Uterus (tissue), 4 donors: Measurements from ENCODE around the gene PEX16. TPM values are rescaled to one million over a fixed set of nuclear protein-coding genes. Genes with fewer than 3 reads are reported as not detected.
A peak's percentile ranks its signal among the peaks of the same experiment; 100 is the strongest.

Source experiments
- DNase-seq, 2 donors: peaks; one replicate each; pipeline ENCODE4 v3.0.0-alpha.2; 2019 to 2020
- H3K27ac ChIP-seq, 2 donors: fragments of 200-600 bp; sonication (generic); 1 replicate in 1 of 2; 2 replicates in 1 of 2; pipeline ENCODE4 v1.5.1; 2016 to 2018
- H3K27me3 ChIP-seq, 2 donors: fragments of 200-600 bp; sonication (generic); one replicate each; pipeline ENCODE4 v1.5.1; 2018 to 2019; ENCODE audit warnings: control low read depth in 1 of 2
- H3K36me3 ChIP-seq, 2 donors: fragments of 200-600 bp; sonication (generic); one replicate each; pipeline ENCODE4 v1.5.1; 2019; ENCODE audit warnings: control low read depth in 1 of 2
- H3K4me1 ChIP-seq, 2 donors: fragments of 200-600 bp; sonication (generic); one replicate each; pipeline ENCODE4 v1.5.1; 2018 to 2019; ENCODE audit warnings: control low read depth in 1 of 2
- H3K4me3 ChIP-seq, 2 donors: fragments of 200-600 bp; sonication (generic); 1 replicate in 1 of 2; 2 replicates in 1 of 2; pipeline ENCODE4 v1.5.1; 2018 to 2019; ENCODE audit warnings: mild to moderate bottlenecking in 1 of 2
- H3K9me3 ChIP-seq, 2 donors: fragments of 200-600 bp; sonication (generic); one replicate each; pipeline ENCODE4 v1.5.1; 2019; ENCODE audit warnings: control low read depth in 1 of 2
- CTCF ChIP-seq, 4 experiments: fragments of 200-600 bp in 2 of 4; fragments of 450-650 bp in 2 of 4; sonication (generic) in 2 of 4; IDR thresholded peaks; one replicate each; pipeline ENCODE4 v1.5.1; 2016 to 2019; ENCODE audit warnings: antibody characterized with exemption in 4 of 4, mild to moderate bottlenecking in 2 of 4, moderate library complexity in 1 of 4
- POLR2A ChIP-seq, 2 donors: fragments of 450-650 bp; IDR thresholded peaks; one replicate each; pipeline ENCODE4 v1.6.1; 2016; ENCODE audit warnings: antibody characterized with exemption in 2 of 2, mild to moderate bottlenecking in 1 of 2, moderate library complexity in 1 of 2
- intact Hi-C: fragments of 100-400 bp; cut with DNase I; formaldehyde crosslinking; loops from one replicate; pipeline ENCODE4 v1.15.1; 2023; ENCODE audit warnings: low total_unique reads
- total RNA-seq, 4 donors: library from RNA; depleted of rRNA in 3 of 4; stranded (reverse); fragments of >200 nt in 3 of 4; gene quantifications; one replicate each; pipeline versions ENCODE4 v1.1.0 to v1.2.4, GENCODE V29; 2014 to 2023
- donor health status: DM: yes; HTN: yes; CAD: no.

PEX16 gene
- total RNA-seq, 4 donors from 2014 or later = 15.3 to 32.1 (median 27.6) TPM

- Histone ChIP-seq H3K4me1 (peaks cover 30 to 31% of the 10 kb centered on the region in 2 donors), H3K27me3 (no peaks in the 10 kb centered on the region), H3K36me3 (no peaks in the 10 kb centered on the region)
These were observed 56.7 kb downstream of the PEX16 start for GRCh38 chr11:45860764-45861510.

GRCh38 chr11:45860348-45860747 lies 57.3 kb downstream of the PEX16 start:
- no peak overlapping the region for H3K4me3 ChIP-seq
- TF ChIP-seq CTCF (IDR thresholded peaks at IDR 0.05) (no peak), POLR2A (IDR thresholded peaks at IDR 0.05) (no peak)
- H3K27ac ChIP-seq = peak overlapping the region; percentile 83 to 88
- H3K27me3 ChIP-seq = no peaks in the 10 kb centered on the region
- no peaks in the 10 kb centered on the region for H3K9me3 ChIP-seq
- peaks cover 31 to 36% of the 10 kb centered on the region in 2 donors for H3K4me1 ChIP-seq
- no peaks in the 10 kb centered on the region for H3K36me3 ChIP-seq
- DNase-seq = no peak
- intact Hi-C loops = no loop called here

More at GRCh38 chr11:45860764-45861510, 56.7 kb downstream of the PEX16 start:
- peak overlapping the region; percentile 83 to 88 for H3K27ac ChIP-seq
- no peak for DNase-seq
- no peaks in the 10 kb centered on the region for H3K9me3 ChIP-seq
- TF ChIP-seq POLR2A (IDR thresholded peaks at IDR 0.05) (no peak), CTCF (IDR thresholded peaks at IDR 0.05) (no peak)
- intact Hi-C loops = no loop called here
- H3K4me3 ChIP-seq = no peak overlapping the region

Other genes starting within 250 kb of the PEX16 start
- 10 to 100 TPM in 1 of 4 donors, 1 to 10 TPM in 2, under 1 TPM in 1; under 0.01 to 12.7 (median 5.2) TPM for gene SLC35C1, start 112.7 kb downstream of the PEX16 start, total RNA-seq
- 10 to 100 TPM; 22.1 to 91.8 (median 61.0) TPM for gene CRY2, start 70.4 kb downstream of the PEX16 start, total RNA-seq
- gene MAPK8IP1, start 32.2 kb downstream of the PEX16 start, total RNA-seq = 10 to 100 TPM in 3 of 4 donors, 1 to 10 TPM in 1; 2.1 to 29.9 (median 20.0) TPM
- 1 to 10 TPM in 1 of 4 donors, not detected in 3; 1.6 TPM for gene FREY1, start 10.6 kb downstream of the PEX16 start, total RNA-seq
- gene LARGE2, start 4.8 kb upstream of the PEX16 start, total RNA-seq = 1 to 10 TPM in 2 of 4 donors, under 1 TPM in 1, not detected in 1; 0.64 to 4.4 (median 2.4) TPM
- gene PHF21A, start 203.6 kb upstream of the PEX16 start, total RNA-seq = 10 to 100 TPM; 12.1 to 83.3 (median 29.3) TPM